Stimulated activated CD4-positive, alpha-beta T cell treated with anti-CD3 and anti-CD28 coated beads, Interleukin-15, amount 100 ng/mL, for 48 hours (primary cell): ENCODE results near the gene USP32.
"Not testable (repeated sequence)": the region's sequence is repeated elsewhere in the genome, so short reads cannot be mapped to it uniquely, and the experiment has no call there.

Experiments
- DNase-seq, 2 donors: peaks; one replicate each; pipeline ENCODE4 v3.0.0-alpha.2; 2020; ENCODE audit warnings: low read depth in 2 of 2

The USP32 gene

DNA sequence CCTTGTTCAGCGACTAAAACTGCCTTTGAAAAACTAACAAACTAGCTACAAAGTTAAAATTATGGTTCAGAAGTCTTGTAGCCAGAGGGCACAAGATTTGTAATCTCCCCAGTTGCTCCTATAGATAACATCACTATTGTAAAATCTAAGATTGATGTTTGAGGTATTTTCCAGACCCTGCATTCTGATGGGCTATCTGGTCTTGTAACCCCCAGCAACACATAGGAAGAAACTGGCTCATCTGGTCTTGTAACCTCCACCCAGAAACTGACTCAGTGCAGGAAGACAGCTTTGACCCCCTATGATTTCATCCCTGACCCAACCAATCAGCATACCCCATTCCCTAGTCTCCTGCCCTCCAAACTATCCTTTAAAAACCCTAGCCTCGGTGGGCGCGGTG, 18.1 kb upstream of the USP32 start:
- no peak for DNase-seq

- no peak for DNase-seq
Measured at GRCh38 chr17:60406887-60407286, 15.0 kb upstream of the USP32 start.

- DNase-seq = no peak
Measured at GRCh38 chr17:60403962-60404361, 12.0 kb upstream of the USP32 start.

DNA sequence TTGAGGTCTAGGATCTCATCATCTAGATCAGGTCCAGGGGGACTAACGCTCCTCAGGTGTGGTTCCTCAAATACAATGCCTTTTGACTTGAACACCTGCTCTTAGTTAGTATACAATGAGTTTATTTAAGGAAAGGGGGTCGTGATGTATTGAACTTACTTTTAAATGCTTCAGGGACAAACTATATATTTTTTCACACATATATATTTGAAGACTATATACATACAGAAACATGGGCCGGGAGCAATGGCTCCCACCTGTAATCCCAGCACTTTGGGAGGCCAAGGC, 11.5 kb upstream of the USP32 start:
- no peak for DNase-seq

GRCh38 chr17:60401819-60402218, 9.9 kb upstream of the USP32 start:
- no peak for DNase-seq

DNA sequence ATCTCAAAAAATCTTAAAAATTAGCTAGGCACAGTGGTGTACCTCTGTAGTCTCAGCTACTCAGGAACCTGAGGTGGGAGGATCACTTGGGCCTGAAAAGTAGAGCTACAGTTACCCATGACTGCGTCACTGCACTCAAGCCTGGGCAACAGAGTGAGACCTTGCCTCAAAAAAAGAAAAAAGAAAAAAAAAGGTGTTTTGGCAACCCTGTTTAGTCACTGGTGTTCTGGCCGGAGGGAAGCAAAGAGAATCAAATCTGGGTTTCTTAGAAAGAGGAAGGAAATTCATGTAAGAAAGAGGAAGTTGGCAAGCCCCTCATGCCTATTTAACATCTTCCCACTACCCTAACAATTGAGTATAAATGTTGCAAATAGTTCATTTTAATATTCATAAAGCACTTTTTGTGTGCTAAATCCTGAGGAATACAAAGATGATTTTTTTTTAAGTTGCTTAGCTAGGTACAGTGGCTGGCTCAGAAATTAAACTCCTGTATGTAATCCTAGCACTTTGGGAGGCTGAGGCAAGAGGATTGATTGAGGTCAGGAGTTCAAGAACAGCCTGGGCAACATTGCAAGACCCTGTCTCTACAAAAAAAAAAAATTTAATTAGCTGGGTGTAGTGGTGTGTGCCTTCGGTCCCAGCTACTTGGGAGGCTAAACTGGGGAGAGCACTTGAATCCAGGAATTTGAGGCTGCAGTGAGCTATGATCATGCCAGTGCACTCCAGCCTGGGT, 6.5 kb upstream of the USP32 start:
- DNase-seq = no peak

GRCh38 chr17:60396412-60396811, 4.5 kb upstream of the USP32 start:
- DNase-seq = no peak

DNA sequence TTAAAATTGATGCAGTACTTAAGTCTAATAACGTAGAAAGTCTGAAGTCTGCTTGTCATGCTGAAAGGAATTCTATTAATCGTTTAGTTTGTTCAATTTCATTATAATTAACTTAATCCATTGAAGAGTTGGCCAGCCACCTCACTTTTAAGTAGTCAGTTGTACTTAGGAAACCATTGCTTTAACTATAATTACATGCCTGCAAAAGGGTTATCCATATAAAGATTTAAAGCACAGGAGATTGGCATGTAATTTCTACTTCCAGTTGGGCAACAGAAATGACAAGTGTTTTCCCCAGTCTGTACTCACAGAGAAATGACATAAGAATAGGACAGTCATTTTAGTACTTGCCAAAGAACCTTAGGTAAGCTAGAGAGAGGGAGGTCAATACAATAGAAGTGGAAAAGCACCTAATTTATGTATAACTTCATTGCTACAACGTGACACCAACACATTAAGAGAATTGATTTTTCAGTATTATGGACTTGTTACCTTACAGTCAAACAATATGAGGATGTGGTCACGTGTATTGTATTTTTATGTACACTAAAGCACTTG, 3.7 kb upstream of the USP32 start:
- no peak for DNase-seq

DNA sequence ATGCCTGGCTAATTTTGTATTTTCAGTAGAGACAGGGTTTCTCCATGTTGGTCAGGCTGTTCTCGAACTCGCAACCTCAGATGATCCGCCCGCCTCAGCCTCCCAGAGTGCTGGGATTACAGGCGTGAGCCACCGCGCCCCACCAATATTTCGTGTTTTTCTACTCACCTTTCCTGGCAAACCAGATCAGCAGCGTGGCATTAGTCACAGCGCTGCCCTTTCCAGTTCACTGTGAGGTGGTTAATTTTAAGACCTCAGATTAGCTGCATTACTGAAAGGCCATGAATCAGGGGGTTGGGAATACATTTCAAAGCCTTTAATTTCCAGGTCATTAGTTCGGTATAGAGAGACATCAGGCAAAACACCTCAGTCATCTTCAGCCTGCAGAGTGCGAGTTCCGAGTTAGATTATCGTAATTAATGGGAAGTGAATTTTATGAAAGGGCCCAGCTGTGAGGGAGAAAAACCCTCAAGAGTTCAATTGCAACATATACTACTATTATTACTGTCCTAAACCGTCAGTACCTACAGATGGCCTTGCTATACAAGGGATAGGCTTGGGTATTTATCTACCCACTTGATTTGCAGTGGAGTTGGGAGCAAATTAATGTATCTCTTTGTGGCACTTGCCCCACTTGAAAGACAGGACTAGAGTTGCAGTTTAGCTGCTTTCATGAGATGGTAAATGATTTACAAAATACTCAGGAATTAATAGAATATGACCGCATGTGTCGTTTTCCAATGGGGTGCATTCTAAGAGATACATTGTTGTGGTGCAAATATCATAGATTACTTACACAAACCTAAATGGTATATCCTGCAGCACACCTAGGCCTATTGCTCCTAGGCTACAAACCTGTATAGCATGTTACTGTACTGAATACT, 2.1 kb upstream of the USP32 start:
- DNase-seq = no peak

GRCh38 chr17:60392845-60393702, 1.1 kb upstream of the USP32 start:
- DNase-seq = peak in 1 of 2 donors; percentile 26

- DNase-seq = peak in 1 of 2 donors; percentile 36
Measured at GRCh38 chr17:60391471-60392041, 377 bp downstream of the USP32 start.

DNA sequence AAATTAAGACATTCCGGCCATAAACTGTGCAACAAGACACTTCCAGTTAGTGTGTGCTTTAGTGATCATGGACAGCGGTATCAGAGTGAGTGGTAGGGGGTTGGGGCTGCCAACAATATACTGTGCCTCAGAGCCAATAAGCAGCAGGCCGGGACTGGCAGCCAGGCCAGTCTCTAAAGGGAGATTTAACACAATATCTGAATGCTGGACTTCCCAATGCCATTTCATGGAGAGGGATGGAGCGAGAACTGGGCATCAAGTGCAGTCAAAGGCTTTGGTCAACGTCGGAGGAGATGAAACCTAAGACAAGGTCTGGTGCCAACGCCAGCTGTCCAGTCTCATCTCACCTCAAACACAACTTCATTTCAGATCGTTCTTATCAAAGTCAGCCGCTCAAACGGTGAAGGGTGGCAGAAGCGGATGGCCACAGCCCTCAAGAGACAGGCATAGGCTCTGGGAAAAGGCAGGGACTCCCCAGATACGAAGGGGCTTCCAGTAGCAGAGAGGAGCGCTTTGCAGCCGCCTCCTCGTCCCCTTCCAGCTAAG, 935 bp downstream of the USP32 start:
- no peak for DNase-seq

GRCh38 chr17:60390186-60390585, 1.7 kb downstream of the USP32 start:
- DNase-seq = no peak

- no peak for DNase-seq
Measured at GRCh38 chr17:60388742-60389141, 3.2 kb downstream of the USP32 start.

GRCh38 chr17:60387666-60388065, 4.3 kb downstream of the USP32 start:
- no peak for DNase-seq

GRCh38 chr17:60386147-60387058, 5.5 kb downstream of the USP32 start:
- no peak for DNase-seq

- not testable (repeated sequence) for DNase-seq
Measured at GRCh38 chr17:60384921-60385320, 7.0 kb downstream of the USP32 start.

- DNase-seq = no peak
Measured at GRCh38 chr17:60383379-60383778, 8.6 kb downstream of the USP32 start.

GRCh38 chr17:60381958-60382357, 10.0 kb downstream of the USP32 start:
- DNase-seq = no peak

DNA sequence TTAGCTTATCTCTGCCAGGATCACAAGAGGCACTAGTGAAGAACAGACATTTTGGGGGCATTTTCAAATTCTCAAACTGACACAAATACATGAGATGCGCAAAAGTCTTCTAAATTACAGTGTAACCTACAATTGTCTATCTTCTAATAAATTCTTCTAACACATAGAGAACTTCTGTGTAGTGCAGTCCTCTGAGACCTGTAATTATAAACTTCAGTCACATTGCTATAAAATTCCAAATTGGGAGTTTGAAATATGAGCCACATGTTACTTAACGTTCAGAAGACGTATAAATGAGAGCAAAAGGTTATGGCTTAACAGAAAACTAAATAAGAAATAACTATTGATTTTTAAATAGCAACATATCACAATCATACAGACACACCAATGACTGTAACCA, 12.5 kb downstream of the USP32 start:
- not testable (repeated sequence) for DNase-seq
